ENCODE data around the gene METTL21A.
A peak's percentile ranks its signal among the peaks of the same experiment; 100 is the strongest.

The METTL21A gene

GRCh38 chr2:207635468-207636200 lies 10.4 kb upstream of the METTL21A start:
- no peak for ATAC-seq
- peak overlapping the region; percentile 38 for H3K27ac Mint-ChIP-seq

GRCh38 chr2:207633686-207634085 lies 8.5 kb upstream of the METTL21A start:
- H3K9me3 Mint-ChIP-seq = no peaks in the 10 kb centered on the region
- DNase-seq (ENCODE audit: low spot score in 2 of 2) (peak in 1 of 2 donors; percentile 36), ATAC-seq (no peak)
- H3K36me3 Mint-ChIP-seq = no peaks in the 10 kb centered on the region
- no peak overlapping the region for H3K4me3 Mint-ChIP-seq
- peaks cover 7% of the 10 kb centered on the region for H3K4me1 Mint-ChIP-seq
- H3K27ac Mint-ChIP-seq = no peak overlapping the region

More at GRCh38 chr2:207635468-207636200, 10.4 kb upstream of the METTL21A start:
- no peak overlapping the region for H3K4me3 Mint-ChIP-seq
- peaks cover 2% of the 10 kb centered on the region for H3K9me3 Mint-ChIP-seq
- DNase-seq (ENCODE audit: low spot score in 2 of 2) = peak in 1 of 2 donors; percentile 42
- H3K36me3 Mint-ChIP-seq = no peaks in the 10 kb centered on the region
- peaks cover 7% of the 10 kb centered on the region for H3K4me1 Mint-ChIP-seq

- Mint-ChIP-seq H3K9me3 (no peaks in the 10 kb centered on the region), H3K27ac (no peak overlapping the region), H3K36me3 (no peaks in the 10 kb centered on the region), H3K4me1 (peaks cover 8% of the 10 kb centered on the region), H3K4me3 (no peak overlapping the region)
- ATAC-seq (peak; percentile 89), DNase-seq (ENCODE audit: low spot score in 2 of 2) (peak in 1 of 2 donors; percentile 45)
Measured at GRCh38 chr2:207632575-207633493, 7.6 kb upstream of the METTL21A start.

GRCh38 chr2:207630491-207630890 lies 5.3 kb upstream of the METTL21A start:
- Mint-ChIP-seq H3K36me3 (peaks cover 9% of the 10 kb centered on the region), H3K4me1 (peaks cover 18% of the 10 kb centered on the region), H3K9me3 (no peaks in the 10 kb centered on the region), H3K27ac (no peak overlapping the region), H3K4me3 (no peak overlapping the region)
- no peak for ATAC-seq
- peak in 1 of 2 donors; percentile 26 for DNase-seq (ENCODE audit: low spot score in 2 of 2)

- H3K36me3 Mint-ChIP-seq = peaks cover 12% of the 10 kb centered on the region
- H3K27ac Mint-ChIP-seq = no peak overlapping the region
- DNase-seq (ENCODE audit: low spot score in 2 of 2) = peak in 1 of 2 donors; percentile 38
- no peaks in the 10 kb centered on the region for H3K9me3 Mint-ChIP-seq
- no peak for ATAC-seq
- H3K4me3 Mint-ChIP-seq = no peak overlapping the region
- peaks cover 18% of the 10 kb centered on the region for H3K4me1 Mint-ChIP-seq
Measured at GRCh38 chr2:207629553-207629952, 4.4 kb upstream of the METTL21A start.

GRCh38 chr2:207624185-207625013 lies 795 bp downstream of the METTL21A start:
- H3K4me3 Mint-ChIP-seq = peak overlapping the region; percentile 84
- peaks cover 43% of the 10 kb centered on the region for H3K4me1 Mint-ChIP-seq
- DNase-seq (ENCODE audit: low spot score in 2 of 2) = peak; percentile 53 to 79
- peak; percentile 61 for ATAC-seq
- H3K9me3 Mint-ChIP-seq = no peaks in the 10 kb centered on the region
- H3K36me3 Mint-ChIP-seq = peaks cover 60% of the 10 kb centered on the region
- H3K27ac Mint-ChIP-seq = peak overlapping the region; percentile 88

GRCh38 chr2:207621501-207622039 lies 3.6 kb downstream of the METTL21A start:
- H3K27ac Mint-ChIP-seq = no peak overlapping the region
- H3K9me3 Mint-ChIP-seq = no peaks in the 10 kb centered on the region
- no peak overlapping the region for H3K4me3 Mint-ChIP-seq
- DNase-seq (ENCODE audit: low spot score in 2 of 2) (no peak), ATAC-seq (no peak)
- peaks cover 81% of the 10 kb centered on the region for H3K36me3 Mint-ChIP-seq
- peaks cover 45% of the 10 kb centered on the region for H3K4me1 Mint-ChIP-seq

- ATAC-seq (peak; percentile 33), DNase-seq (ENCODE audit: low spot score in 2 of 2) (no peak)
- no peak overlapping the region for H3K27ac Mint-ChIP-seq
- H3K9me3 Mint-ChIP-seq = no peaks in the 10 kb centered on the region
- H3K36me3 Mint-ChIP-seq = peaks cover 91% of the 10 kb centered on the region
- peaks cover 45% of the 10 kb centered on the region for H3K4me1 Mint-ChIP-seq
- no peak overlapping the region for H3K4me3 Mint-ChIP-seq
Measured at GRCh38 chr2:207619764-207620203, 5.4 kb downstream of the METTL21A start.

GRCh38 chr2:207617011-207617671 lies 8.1 kb downstream of the METTL21A start:
- H3K36me3 Mint-ChIP-seq = peaks cover 84% of the 10 kb centered on the region
- DNase-seq (ENCODE audit: low spot score in 2 of 2) (no peak), ATAC-seq (no peak)
- H3K4me3 Mint-ChIP-seq = no peak overlapping the region
- H3K27ac Mint-ChIP-seq = no peak overlapping the region
- H3K4me1 Mint-ChIP-seq = peaks cover 29% of the 10 kb centered on the region
- no peaks in the 10 kb centered on the region for H3K9me3 Mint-ChIP-seq

- no peak overlapping the region for H3K27ac Mint-ChIP-seq
- no peaks in the 10 kb centered on the region for H3K9me3 Mint-ChIP-seq
- H3K4me3 Mint-ChIP-seq = no peak overlapping the region
- peaks cover 21% of the 10 kb centered on the region for H3K4me1 Mint-ChIP-seq
- H3K36me3 Mint-ChIP-seq = peaks cover 75% of the 10 kb centered on the region
- DNase-seq (ENCODE audit: low spot score in 2 of 2) = no peak
- ATAC-seq = no peak
Measured at GRCh38 chr2:207616185-207616584, 9.0 kb downstream of the METTL21A start.

GRCh38 chr2:207614824-207615223 lies 10.4 kb downstream of the METTL21A start:
- Mint-ChIP-seq H3K36me3 (peaks cover 61% of the 10 kb centered on the region), H3K4me1 (peaks cover 17% of the 10 kb centered on the region)

GRCh38 chr2:207612714-207613113 lies 12.5 kb downstream of the METTL21A start:
- no peak overlapping the region for H3K4me3 Mint-ChIP-seq
- no peaks in the 10 kb centered on the region for H3K9me3 Mint-ChIP-seq
- H3K36me3 Mint-ChIP-seq = peaks cover 40% of the 10 kb centered on the region
- no peak for ATAC-seq
- no peak for DNase-seq (ENCODE audit: low spot score in 2 of 2)
- no peak overlapping the region for H3K27ac Mint-ChIP-seq
- peaks cover 9% of the 10 kb centered on the region for H3K4me1 Mint-ChIP-seq

More at GRCh38 chr2:207614824-207615223, 10.4 kb downstream of the METTL21A start:
- Mint-ChIP-seq H3K4me3 (no peak overlapping the region), H3K27ac (no peak overlapping the region), H3K9me3 (no peaks in the 10 kb centered on the region)
- DNase-seq (ENCODE audit: low spot score in 2 of 2) (no peak), ATAC-seq (no peak)

GRCh38 chr2:207606829-207607228 lies 18.4 kb downstream of the METTL21A start:
- no peak overlapping the region for H3K4me3 Mint-ChIP-seq
- no peak for ATAC-seq
- peaks cover 28% of the 10 kb centered on the region for H3K36me3 Mint-ChIP-seq

GRCh38 chr2:207606399-207606798 lies 18.8 kb downstream of the METTL21A start:
- no peak for ATAC-seq
- DNase-seq (ENCODE audit: low spot score in 2 of 2) = no peak
- no peak overlapping the region for H3K27ac Mint-ChIP-seq
- no peaks in the 10 kb centered on the region for H3K9me3 Mint-ChIP-seq
- H3K36me3 Mint-ChIP-seq = peaks cover 32% of the 10 kb centered on the region
- H3K4me3 Mint-ChIP-seq = no peak overlapping the region
- peaks cover 12% of the 10 kb centered on the region for H3K4me1 Mint-ChIP-seq

More at GRCh38 chr2:207606829-207607228, 18.4 kb downstream of the METTL21A start:
- no peak for DNase-seq (ENCODE audit: low spot score in 2 of 2)
- no peaks in the 10 kb centered on the region for H3K9me3 Mint-ChIP-seq
- peaks cover 9% of the 10 kb centered on the region for H3K4me1 Mint-ChIP-seq
- no peak overlapping the region for H3K27ac Mint-ChIP-seq

Measured in stimulated activated effector memory CD8-positive, alpha-beta T cell treated with anti-CD3 and anti-CD28 coated beads, Interleukin-12 subunit alpha, Interleukin-12 subunit beta, amount 100 ng/mL, for 72 hours (primary cell).